HCT116 (cell line): Measurements from ENCODE around the gene PHKB. TPM values are rescaled to one million over a fixed set of nuclear protein-coding genes. Genes with fewer than 3 reads are reported as not detected.

Experiments used
- ATAC-seq: fragments of 200-7000 bp; cut with Tn5 transposase; 2 replicates; pipeline ENCODE4 v1.9.1; 2020; ENCODE audit warnings: mild to moderate bottlenecking, moderate library complexity
- BruUV-seq: library from RNA; stranded (reverse); fragments of 400-500 nt; replicated peaks from 2 replicates; lab custom pipeline; 2021; lab: Mats Ljungman, UMichigan
- CTCF ChIA-PET: fragments of 300-600 bp; sonication (Branson Sonifier 250); formaldehyde crosslinking; loops from one replicate; lab custom pipeline; 2021; ENCODE audit warnings: antibody characterized with exemption; lab: Charles Lee
- POLR2A ChIA-PET: fragments of 300-600, 350-600 bp; sonication (Branson Sonifier 250); formaldehyde crosslinking; loops from one replicate; lab custom pipeline; 2021; ENCODE audit warnings: antibody characterized with exemption; lab: Charles Lee
- RAD21 ChIA-PET, 2 experiments: fragments of 300-600 bp; sonication (Branson Sonifier 250); formaldehyde crosslinking; loops; one replicate each; lab custom pipeline; 2023; ENCODE audit warnings: low total read pairs in 2 of 2; ENCODE audit not compliant: uncharacterized antibody in 2 of 2, unreplicated experiment in 2 of 2, low non-redundant PET in 1 of 2; lab: Charles Lee
- DNase-seq: peaks from one replicate; pipeline ENCODE4 v3.0.0-alpha.2; 2010; ENCODE audit warnings: low read depth, low spot score
- H2AFZ ChIP-seq: fragments of 200-600 bp; shearing (Covaris generic), sonication (generic); 2 replicates; pipeline ENCODE4 v1.6.1; 2017; ENCODE audit warnings: low read depth, mixed run types, mixed read lengths, antibody characterized with exemption, low read length; ENCODE audit not compliant: poor library complexity, severe bottlenecking
- H3K27ac ChIP-seq: 2 replicates; pipeline ENCODE4 v1.5.1; 2012; ENCODE audit warnings: low read depth, low read length
- H3K27me3 ChIP-seq: fragments of 200-600 bp; sonication (generic); 2 replicates; pipeline ENCODE4 v1.6.1; 2016; ENCODE audit warnings: mixed run types, low read length, mixed read lengths; ENCODE audit not compliant: insufficient read depth
- H3K36me3 ChIP-seq, 2 experiments: fragments of 200-500 bp in 1 of 2; fragments of 200-600 bp in 1 of 2; sonication (Bioruptor generic) in 1 of 2; sonication (generic) in 1 of 2; 2 replicates each; pipeline versions ENCODE4 v1.5.1 to v1.6.1; 2014 to 2016; ENCODE audit warnings: low read length in 2 of 2, inconsistent platforms in 1 of 2, mixed read lengths in 1 of 2, mixed run types in 1 of 2; ENCODE audit not compliant: insufficient read depth in 2 of 2, control insufficient read depth in 1 of 2
- H3K4me1 ChIP-seq, 2 experiments: fragments of 200-600 bp in 1 of 2; sonication (generic) in 1 of 2; 2 replicates each; pipeline versions ENCODE4 v1.5.1 to v1.6.1; 2012 to 2017; ENCODE audit warnings: low read length in 2 of 2, inconsistent platforms in 1 of 2, mild to moderate bottlenecking in 1 of 2, mixed read lengths in 1 of 2, mixed run types in 1 of 2, moderate library complexity in 1 of 2; ENCODE audit not compliant: insufficient read depth in 2 of 2, control insufficient read depth in 1 of 2
- H3K4me2 ChIP-seq: fragments of 200-600 bp; sonication (generic); 2 replicates; pipeline ENCODE4 v1.6.1; 2017; ENCODE audit warnings: mixed run types, low read length, mixed read lengths
- H3K4me3 ChIP-seq, 2 experiments: fragments of 200-600 bp in 1 of 2; sonication (generic) in 1 of 2; replicated peaks in 1 of 2; 2 replicates each; pipeline ENCODE4 v1.5.1; 2011 to 2016; ENCODE audit warnings: low read length in 2 of 2, control low read depth in 1 of 2, low read depth in 1 of 2, mild to moderate bottlenecking in 1 of 2, mixed read lengths in 1 of 2, mixed run types in 1 of 2
- H3K79me2 ChIP-seq: fragments of 200-600 bp; sonication (generic); 2 replicates; pipeline ENCODE4 v1.6.1; 2017; ENCODE audit warnings: mild to moderate bottlenecking, mixed run types, low read length, moderate library complexity, mixed read lengths; ENCODE audit not compliant: insufficient read depth
- H3K9ac ChIP-seq: fragments of 200-600 bp; sonication (generic); 2 replicates; pipeline ENCODE4 v1.6.1; 2016; ENCODE audit warnings: low read length, mixed read lengths
- H3K9me2 ChIP-seq: fragments of 200-600 bp; sonication (generic), shearing (Covaris generic); 2 replicates; pipeline ENCODE4 v1.6.1; 2017; ENCODE audit warnings: mixed run types, mild to moderate bottlenecking, moderate library complexity; ENCODE audit not compliant: insufficient read depth
- H3K9me3 ChIP-seq, 2 experiments: fragments of 200-500 bp in 1 of 2; fragments of 200-600 bp in 1 of 2; sonication (Bioruptor generic) in 1 of 2; sonication (generic) in 1 of 2; 2 replicates each; pipeline ENCODE4 v1.6.1; 2014 to 2017; ENCODE audit warnings: low read length in 2 of 2, mixed read lengths in 2 of 2, inconsistent platforms in 1 of 2, low read depth in 1 of 2, mild to moderate bottlenecking in 1 of 2, mixed run types in 1 of 2, moderate library complexity in 1 of 2; ENCODE audit not compliant: control insufficient read depth in 1 of 2, insufficient read depth in 1 of 2
- H4K20me1 ChIP-seq: fragments of 200-600 bp; sonication (generic), shearing (Covaris generic); 2 replicates; pipeline ENCODE4 v1.6.1; 2017; ENCODE audit warnings: mixed run types, mild to moderate bottlenecking, moderate library complexity; ENCODE audit not compliant: insufficient read depth
- CBX3 ChIP-seq: IDR thresholded peaks from 2 replicates; pipeline ENCODE4 v1.6.1; 2012; ENCODE audit warnings: low read depth
- ELF1 ChIP-seq: IDR thresholded peaks from 2 replicates; pipeline ENCODE4 v1.6.1; 2012; ENCODE audit warnings: low read depth, borderline replicate concordance
- EZH2 ChIP-seq: fragments of 200-600 bp; sonication (generic); IDR thresholded peaks from 2 replicates; pipeline ENCODE4 v1.6.1; 2017; ENCODE audit warnings: antibody characterized with exemption, mixed run types
- FOSL1 ChIP-seq: IDR thresholded peaks from 2 replicates; pipeline ENCODE4 v1.6.1; 2012; ENCODE audit warnings: low read depth
- POLR2A ChIP-seq: IDR thresholded peaks from 2 replicates; pipeline ENCODE4 v1.7.0; 2011; ENCODE audit warnings: borderline replicate concordance; ENCODE audit not compliant: insufficient read depth, insufficient read length; ENCODE audit errors: extremely low read depth
- RAD21 ChIP-seq: IDR thresholded peaks from 2 replicates; pipeline ENCODE4 v1.6.1; 2012; ENCODE audit warnings: low read depth, mild to moderate bottlenecking
- SP1 ChIP-seq: IDR thresholded peaks from 2 replicates; pipeline ENCODE4 v1.6.1; 2012; ENCODE audit warnings: low read depth
- SRF ChIP-seq: IDR thresholded peaks from 2 replicates; pipeline ENCODE4 v1.6.1; 2012; ENCODE audit warnings: low read depth
- TCF7L2 ChIP-seq: IDR thresholded peaks from 2 replicates; pipeline ENCODE4 v1.7.0; 2011; ENCODE audit warnings: borderline replicate concordance, inconsistent platforms; ENCODE audit not compliant: insufficient read depth, insufficient read length; ENCODE audit errors: extremely low read depth
- YY1 ChIP-seq: IDR thresholded peaks from 2 replicates; pipeline ENCODE4 v1.6.1; 2011; ENCODE audit warnings: low read length, low read depth, moderate library complexity, mild to moderate bottlenecking; ENCODE audit not compliant: insufficient replicate concordance; ENCODE audit errors: extremely low read depth
- intact Hi-C: fragments of 100-400 bp; cut with micrococcal nuclease; formaldehyde crosslinking; loops from 2 replicates; pipeline ENCODE4 v1.10.0; 2022
- total RNA-seq: library from RNA; stranded (reverse); gene quantifications from one replicate; pipeline ENCODE4 v1.2.1, GENCODE V29; 2021; ENCODE audit not compliant: unreplicated experiment
- TF ChIP-seq, protein P1 (sequence below): IDR thresholded peaks from 2 replicates; pipeline ENCODE4 v1.6.1; 2011; ENCODE audit warnings: mild to moderate bottlenecking, low read length, moderate library complexity; ENCODE audit not compliant: insufficient replicate concordance; ENCODE audit errors: extremely low read depth

PHKB gene
- total RNA-seq, 1 experiment from 2014 or later, result 30.5 TPM

DNA sequence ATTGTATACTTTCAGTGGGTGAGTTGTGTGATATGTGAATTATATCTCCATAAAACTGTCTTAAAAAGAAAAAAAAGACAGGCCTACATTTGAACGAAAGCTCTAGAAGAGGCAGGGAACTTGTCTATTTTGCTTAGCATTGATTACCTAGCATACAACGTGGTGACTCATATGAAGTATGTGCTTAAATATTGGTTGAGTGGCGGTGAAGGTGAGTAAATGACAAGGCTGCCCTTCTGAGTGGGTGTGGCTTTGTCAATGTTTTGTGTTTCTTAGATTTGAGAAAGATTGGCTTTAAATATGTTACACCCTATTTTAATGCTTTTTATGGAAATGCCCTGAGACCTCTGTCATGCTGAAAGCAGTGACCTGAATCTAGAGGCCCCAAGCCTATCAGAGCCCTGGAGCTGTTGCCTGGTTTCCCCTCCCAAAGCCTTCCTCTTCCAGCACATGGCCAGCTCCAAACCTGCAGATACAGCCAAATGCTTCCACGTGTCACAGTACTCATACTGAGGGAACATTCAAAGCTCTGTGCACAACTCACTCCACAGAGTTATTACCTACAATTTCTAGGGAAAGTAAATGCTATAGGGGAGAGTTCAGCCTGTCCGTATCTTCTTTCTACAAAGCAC is 260.0 kb downstream of the PHKB start:
- Histone ChIP-seq H4K20me1 (no peaks in the 10 kb centered on the region), H3K27me3 (no peaks in the 10 kb centered on the region), H3K4me1 (no peaks in the 10 kb centered on the region), H3K36me3 (no peaks in the 10 kb centered on the region), H3K27ac (no peak overlapping the region), H2AFZ (no peak overlapping the region), H3K9me2 (no peaks in the 10 kb centered on the region; the same call in 1 of the 2 replicates), H3K4me2 (no peak overlapping the region), H3K9ac (no peak overlapping the region), H3K79me2 (no peaks in the 10 kb centered on the region), H3K4me3 (no peak overlapping the region), H3K9me3 (no peaks in the 10 kb centered on the region)
- DNase-seq (no peak), ATAC-seq (no peak)
- CTCF ChIA-PET, result no interaction called here
- BruUV-seq, result no TSS peak
- intact Hi-C loops, result no loop called here
- RAD21 ChIA-PET, result no interaction called here
- POLR2A ChIA-PET, result no interaction called here
- TF ChIP-seq, protein P1, sequence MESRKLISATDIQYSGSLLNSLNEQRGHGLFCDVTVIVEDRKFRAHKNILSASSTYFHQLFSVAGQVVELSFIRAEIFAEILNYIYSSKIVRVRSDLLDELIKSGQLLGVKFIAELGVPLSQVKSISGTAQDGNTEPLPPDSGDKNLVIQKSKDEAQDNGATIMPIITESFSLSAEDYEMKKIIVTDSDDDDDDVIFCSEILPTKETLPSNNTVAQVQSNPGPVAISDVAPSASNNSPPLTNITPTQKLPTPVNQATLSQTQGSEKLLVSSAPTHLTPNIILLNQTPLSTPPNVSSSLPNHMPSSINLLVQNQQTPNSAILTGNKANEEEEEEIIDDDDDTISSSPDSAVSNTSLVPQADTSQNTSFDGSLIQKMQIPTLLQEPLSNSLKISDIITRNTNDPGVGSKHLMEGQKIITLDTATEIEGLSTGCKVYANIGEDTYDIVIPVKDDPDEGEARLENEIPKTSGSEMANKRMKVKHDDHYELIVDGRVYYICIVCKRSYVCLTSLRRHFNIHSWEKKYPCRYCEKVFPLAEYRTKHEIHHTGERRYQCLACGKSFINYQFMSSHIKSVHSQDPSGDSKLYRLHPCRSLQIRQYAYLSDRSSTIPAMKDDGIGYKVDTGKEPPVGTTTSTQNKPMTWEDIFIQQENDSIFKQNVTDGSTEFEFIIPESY, result no peak
- TF ChIP-seq TCF7L2 (no peak), EZH2 (no peak), POLR2A (no peak), CBX3 (no peak), YY1 (no peak), FOSL1 (no peak), SRF (no peak), SP1 (no peak), ELF1 (no peak), RAD21 (no peak)
